Vagina (tissue), 1 donor: ENCODE data around the gene WNT9B. TPM values are rescaled to one million over a fixed set of nuclear protein-coding genes. Genes with fewer than 3 reads are reported as not detected.

Experiments
- small RNA-seq: library from RNA; depleted of rRNA; stranded (forward); fragments of <200 nt; gene quantifications from one replicate; pipeline ENCODE3, GENCODE V24; 2016
- total RNA-seq: library from RNA; depleted of rRNA; stranded (reverse); fragments of >200 nt; gene quantifications from one replicate; pipeline ENCODE4 v1.2.3, GENCODE V29; 2016

Gene WNT9B
- total RNA-seq, 1 donor from 2014 or later = not detected

Small RNA genes lying within 50 kb of the gene (small RNA-seq; reads per million reads assigned to genes)
- not detected for gene RNU6ATAC3P

Other genes starting within 250 kb of the WNT9B start
- 1.5 TPM for gene WNT3, start 32.9 kb upstream of the WNT9B start, total RNA-seq
- gene GOSR2, start 71.6 kb downstream of the WNT9B start, total RNA-seq = 48.1 TPM
- gene RPRML, start 127.7 kb downstream of the WNT9B start, total RNA-seq = 2.0 TPM